ENCODE measurements around the gene G6PC3.
A peak's percentile ranks its signal among the peaks of the same experiment; 100 is the strongest.
"Not testable (repeated sequence)": the region's sequence is repeated elsewhere in the genome, so short reads cannot be mapped to it uniquely, and the experiment has no call there.

The G6PC3 gene, protein sequence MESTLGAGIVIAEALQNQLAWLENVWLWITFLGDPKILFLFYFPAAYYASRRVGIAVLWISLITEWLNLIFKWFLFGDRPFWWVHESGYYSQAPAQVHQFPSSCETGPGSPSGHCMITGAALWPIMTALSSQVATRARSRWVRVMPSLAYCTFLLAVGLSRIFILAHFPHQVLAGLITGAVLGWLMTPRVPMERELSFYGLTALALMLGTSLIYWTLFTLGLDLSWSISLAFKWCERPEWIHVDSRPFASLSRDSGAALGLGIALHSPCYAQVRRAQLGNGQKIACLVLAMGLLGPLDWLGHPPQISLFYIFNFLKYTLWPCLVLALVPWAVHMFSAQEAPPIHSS

GRCh38 chr17:44070455-44071197 lies at the start of gene G6PC3:
G6PC3 (plus strand) TSS chr17:44070735; CDS start chr17:44070966, 231 bp downstream.
- peak; percentile 94 for DNase-seq

GRCh38 chr17:44021227-44021626 lies 49.3 kb upstream of the G6PC3 start:
- DNase-seq, result not testable (repeated sequence)

- no peak for DNase-seq
These were observed 48.3 kb upstream of the G6PC3 start for GRCh38 chr17:44022246-44022645.

DNA sequence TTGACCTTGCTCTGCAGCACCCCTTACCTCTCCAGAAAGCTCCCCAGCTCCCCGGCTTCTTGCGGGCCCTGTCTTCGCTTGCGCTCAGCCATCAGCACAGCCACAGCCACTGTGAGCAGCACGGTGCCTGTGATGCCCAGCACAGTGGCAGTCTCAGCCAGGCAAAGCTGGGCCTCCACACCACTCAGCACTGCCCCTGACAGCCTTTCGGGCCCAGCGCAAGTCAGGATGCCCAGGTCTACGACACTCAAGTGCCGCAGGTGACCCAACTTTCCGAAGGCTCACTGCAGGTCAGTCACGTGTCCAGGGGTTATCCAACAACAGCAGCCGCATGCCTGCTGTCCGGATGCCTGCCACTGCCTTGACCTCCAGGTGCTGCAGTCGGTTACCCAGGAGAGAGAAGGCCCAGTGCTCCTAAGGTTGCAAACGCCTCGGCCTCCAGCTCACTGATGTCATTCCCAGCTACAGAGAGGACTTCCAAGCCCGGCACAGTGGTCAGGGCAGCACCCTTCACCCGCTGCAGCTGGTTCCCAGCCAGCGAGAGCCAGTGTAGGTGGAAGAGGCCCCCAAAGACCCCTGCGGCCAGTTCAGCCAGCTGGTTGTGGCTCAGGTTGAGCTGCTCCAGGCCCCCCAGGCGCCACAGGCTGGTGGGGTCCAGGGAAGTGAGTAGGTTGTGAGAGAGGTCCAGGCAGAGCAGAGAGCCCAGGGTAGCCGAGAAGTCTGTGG lies 46.8 kb upstream of the G6PC3 start:
- no peak for DNase-seq

- no peak for DNase-seq
These were observed 46.3 kb upstream of the G6PC3 start for GRCh38 chr17:44024271-44024663.

GRCh38 chr17:44024853-44025252 lies 45.7 kb upstream of the G6PC3 start:
- DNase-seq, result no peak

DNA sequence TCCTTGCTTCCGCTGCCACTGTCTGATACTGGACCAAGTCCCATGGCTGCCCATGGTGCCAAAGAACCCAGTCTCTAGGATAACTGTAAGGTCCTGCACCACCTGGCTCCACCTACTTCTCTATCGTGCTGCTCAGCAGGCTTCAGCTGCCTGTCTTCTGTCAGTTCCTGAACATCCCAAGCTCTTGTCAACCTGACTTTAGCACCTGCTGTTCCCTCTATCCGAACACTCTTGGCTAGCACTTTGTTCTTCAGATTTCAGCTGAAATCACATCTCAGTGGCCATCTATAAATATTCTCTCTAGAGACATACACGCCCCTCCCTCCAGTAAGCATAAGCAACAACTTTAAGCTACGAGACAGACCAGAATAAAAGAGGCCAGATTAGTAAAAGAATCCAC lies 40.8 kb upstream of the G6PC3 start:
- DNase-seq, result no peak

DNA sequence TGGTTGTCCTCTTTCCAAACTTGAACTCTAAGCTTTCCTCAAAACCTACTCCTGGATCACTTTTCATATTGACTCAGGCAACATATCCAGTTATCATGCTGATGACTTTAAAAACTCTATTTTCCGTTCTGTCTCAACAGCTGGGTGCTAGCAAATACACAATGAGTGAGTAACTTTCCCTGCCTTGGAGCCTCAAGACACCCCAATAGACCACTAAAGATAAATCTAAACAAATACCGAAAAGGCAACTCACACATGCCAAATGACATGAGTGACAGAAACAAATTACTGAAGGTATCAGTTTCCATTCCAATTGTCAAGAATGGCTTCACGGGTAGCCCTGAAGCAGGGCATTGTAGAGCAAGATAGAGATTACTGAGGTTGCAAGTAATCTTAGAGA lies 40.1 kb upstream of the G6PC3 start:
- no peak for DNase-seq

- no peak for DNase-seq
These were observed 36.6 kb upstream of the G6PC3 start for GRCh38 chr17:44033861-44034408.

- DNase-seq, result not testable (repeated sequence)
These were observed 35.8 kb upstream of the G6PC3 start for GRCh38 chr17:44034688-44035087.

GRCh38 chr17:44037471-44037870 lies 33.1 kb upstream of the G6PC3 start:
- DNase-seq, result no peak

- no peak for DNase-seq
These were observed 31.9 kb upstream of the G6PC3 start for GRCh38 chr17:44038604-44039011.

- no peak for DNase-seq
These were observed 30.5 kb upstream of the G6PC3 start for GRCh38 chr17:44039829-44040635.

GRCh38 chr17:44043272-44043696 lies 27.3 kb upstream of the G6PC3 start:
- DNase-seq, result no peak

DNA sequence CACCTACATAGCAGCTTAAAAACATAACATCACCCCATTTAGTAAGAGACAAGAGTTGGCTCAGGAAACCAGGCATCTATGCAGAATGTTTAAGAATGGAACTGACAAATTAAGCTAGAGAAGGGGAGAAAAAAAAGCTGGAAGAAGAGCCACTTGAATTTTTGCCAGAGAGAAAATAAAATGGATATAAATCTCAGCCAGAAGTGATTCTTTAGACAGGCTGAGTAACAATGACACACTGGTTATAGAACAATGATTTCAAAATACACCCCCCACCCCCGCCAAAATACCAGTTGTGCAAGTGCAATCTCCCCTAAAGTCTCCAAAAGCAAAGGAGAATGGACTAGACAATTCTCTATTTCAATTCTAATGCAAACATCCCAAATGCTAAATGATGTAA lies 26.5 kb upstream of the G6PC3 start:
- DNase-seq, result no peak

DNA sequence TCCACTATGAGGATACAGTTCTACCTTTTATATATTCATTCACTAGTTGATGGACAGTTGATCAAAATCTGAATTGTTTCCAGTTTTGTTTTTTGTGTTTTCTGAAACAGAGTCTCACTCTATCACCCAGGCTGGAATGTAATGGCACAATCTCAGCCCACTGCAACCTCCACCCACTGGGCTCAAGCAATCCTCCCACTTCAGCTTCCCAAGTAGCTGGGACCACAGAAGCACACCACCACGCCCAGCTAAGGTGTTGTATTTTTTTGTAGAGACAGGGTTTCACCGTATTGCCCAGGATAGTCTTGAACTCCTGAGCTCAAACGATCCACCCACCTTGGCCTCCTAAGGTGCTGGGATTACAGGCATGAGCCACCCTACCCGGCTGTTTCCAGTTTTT lies 25.0 kb upstream of the G6PC3 start:
- no peak for DNase-seq

DNA sequence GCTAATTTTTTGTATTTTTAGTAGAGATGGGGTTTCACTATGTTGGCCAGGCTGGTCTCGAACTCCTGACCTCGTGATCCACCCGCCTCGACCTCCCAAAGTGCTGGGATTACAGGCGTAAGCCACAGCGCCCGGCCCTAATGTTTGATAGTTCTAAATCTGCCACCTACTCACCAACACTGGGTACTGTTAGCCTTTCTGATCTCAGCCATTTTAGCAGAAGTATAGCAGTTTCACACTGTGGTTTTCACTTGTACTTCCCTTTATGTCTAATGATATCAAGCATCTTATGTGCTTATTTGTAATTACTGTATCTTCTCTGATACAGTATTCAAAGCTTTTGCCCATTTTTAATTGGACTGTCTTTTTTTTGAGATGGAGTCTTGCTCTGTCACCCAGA lies 23.6 kb upstream of the G6PC3 start:
- not testable (repeated sequence) for DNase-seq

DNA sequence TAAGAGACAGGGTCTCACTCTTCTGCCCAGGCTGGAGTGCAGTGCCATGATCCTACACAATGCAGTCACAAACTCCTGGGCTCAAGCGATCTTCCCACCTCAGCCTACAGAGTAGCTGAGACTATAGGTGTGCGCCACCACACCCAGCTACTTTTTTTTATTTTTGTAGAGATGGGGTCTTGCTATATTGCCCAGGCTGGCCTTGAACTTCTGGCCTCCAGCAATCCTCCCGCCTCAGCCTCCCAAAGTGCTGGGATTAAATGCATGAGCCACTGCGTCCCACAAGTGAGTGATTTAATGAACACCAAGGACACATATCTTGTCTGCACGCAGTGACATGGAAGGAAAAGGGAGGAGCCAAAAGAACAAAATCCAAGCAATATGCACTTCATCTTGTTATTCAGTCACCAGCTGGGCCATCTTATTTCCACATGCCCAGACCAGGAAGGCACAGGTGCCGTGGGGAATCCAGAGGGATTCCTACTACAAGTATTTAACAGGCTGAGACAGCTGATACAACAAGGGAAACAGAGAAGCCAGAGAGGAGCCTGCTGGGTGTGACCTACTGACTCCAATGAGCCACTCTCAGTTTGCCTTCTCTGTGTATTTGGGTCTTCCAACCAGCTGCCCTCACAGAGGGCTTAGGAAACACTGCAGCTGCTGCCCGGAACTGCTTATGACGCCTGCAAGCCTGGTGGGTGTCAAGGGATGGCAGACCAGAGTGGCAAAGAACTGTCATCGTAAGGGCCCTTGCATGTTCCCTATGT lies 21.1 kb upstream of the G6PC3 start:
- DNase-seq, result peak; percentile 13

DNA sequence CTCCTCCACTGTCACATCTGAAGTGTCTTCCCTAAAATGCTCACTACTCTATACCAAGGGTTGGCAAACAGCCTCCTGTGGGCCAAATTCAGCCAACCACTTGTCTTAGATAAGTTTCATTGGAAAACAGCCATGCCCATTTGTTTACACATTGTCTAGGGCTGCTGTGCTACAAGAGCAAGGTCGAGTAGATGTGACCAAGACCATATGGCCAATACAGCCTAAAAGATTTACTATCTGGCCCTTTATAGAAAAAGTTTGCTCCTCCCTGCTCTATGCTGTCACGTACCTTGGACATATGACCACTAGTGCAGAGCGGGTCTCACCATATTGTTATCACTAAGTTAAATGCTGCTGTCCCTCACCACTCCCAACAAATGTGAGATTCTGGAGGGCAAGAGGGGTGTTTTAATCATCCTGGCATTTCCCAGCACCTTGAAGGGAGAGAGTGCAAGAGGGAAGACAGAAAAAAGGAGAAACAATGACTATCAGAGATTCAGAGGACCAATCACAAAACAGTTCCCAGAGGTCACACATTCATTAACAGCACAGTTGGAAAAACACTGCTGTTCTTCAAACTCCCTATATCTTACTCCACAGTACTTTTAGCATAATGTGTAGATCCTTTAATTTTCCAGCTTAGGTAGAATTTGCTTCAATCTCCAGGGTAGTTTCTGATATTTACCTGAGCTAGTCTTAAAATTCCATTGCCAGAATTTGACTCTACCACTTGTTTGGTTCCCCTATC lies 17.2 kb upstream of the G6PC3 start:
- DNase-seq, result no peak

GRCh38 chr17:44059101-44059892 lies 11.2 kb upstream of the G6PC3 start:
- DNase-seq, result no peak
